Osteoblast (primary cell): Measurements from ENCODE around the gene PHKG2. TPM values are rescaled to one million over a fixed set of nuclear protein-coding genes. Genes with fewer than 3 reads are reported as not detected.

Experiments used
- DNase-seq: peaks from one replicate; pipeline ENCODE4 v3.0.0; 2011; ENCODE audit warnings: low spot score, mixed read lengths; ENCODE audit not compliant: insufficient read length; ENCODE audit errors: missing footprints
- H2AFZ ChIP-seq: 2 replicates; pipeline ENCODE4 v1.6.0; 2011; ENCODE audit warnings: mild to moderate bottlenecking, low read length
- H3K27ac ChIP-seq: 2 replicates; pipeline ENCODE4 v1.5.1; 2011; ENCODE audit warnings: mild to moderate bottlenecking, low read depth, low read length, moderate library complexity
- H3K27me3 ChIP-seq: 2 replicates; pipeline ENCODE4 v1.6.0; 2012; ENCODE audit warnings: mild to moderate bottlenecking, control low read depth, inconsistent platforms, low read length, moderate library complexity; ENCODE audit not compliant: insufficient read depth
- H3K36me3 ChIP-seq: 2 replicates; pipeline ENCODE4 v1.5.1; 2011; ENCODE audit warnings: mild to moderate bottlenecking, low read length, control low read depth, moderate library complexity; ENCODE audit not compliant: insufficient read depth
- H3K4me1 ChIP-seq: 2 replicates; pipeline ENCODE4 v1.5.1; 2011; ENCODE audit warnings: mild to moderate bottlenecking, low read length, control low read depth, moderate library complexity; ENCODE audit not compliant: insufficient read depth
- H3K4me2 ChIP-seq: 2 replicates; pipeline ENCODE4 v1.6.0; 2011; ENCODE audit warnings: mild to moderate bottlenecking, low read length; ENCODE audit not compliant: insufficient read depth
- H3K4me3 ChIP-seq: fragments of 200-600 bp; sonication (generic); 3 replicates; pipeline ENCODE4 v1.5.1; 2012; ENCODE audit warnings: mild to moderate bottlenecking, low read length, inconsistent platforms; ENCODE audit not compliant: insufficient read depth
- H3K79me2 ChIP-seq: 2 replicates; pipeline ENCODE4 v1.6.0; 2012; ENCODE audit warnings: mild to moderate bottlenecking, low read length, control low read depth, inconsistent platforms; ENCODE audit not compliant: insufficient read depth
- H3K9me3 ChIP-seq: 2 replicates; pipeline ENCODE4 v1.5.1; 2011; ENCODE audit warnings: low read depth, low read length, control low read depth
- H4K20me1 ChIP-seq: 2 replicates; pipeline ENCODE4 v1.6.0; 2012; ENCODE audit warnings: mild to moderate bottlenecking, low read length, control low read depth; ENCODE audit not compliant: insufficient read depth
- CTCF ChIP-seq: IDR thresholded peaks from 2 replicates; pipeline ENCODE4 v1.5.1; 2011; ENCODE audit warnings: mild to moderate bottlenecking, low read depth, low read length, moderate library complexity; ENCODE audit errors: extremely low read depth
- total RNA-seq: library from RNA; depleted of rRNA; stranded (reverse); fragments of >200 nt; gene quantifications from 2 replicates; pipeline ENCODE4 v1.2.3, GENCODE V29; 2012

Gene PHKG2
- total RNA-seq, 1 donor, result 25.0 TPM

GRCh38 chr16:30768583-30769181 is 20.5 kb downstream of the PHKG2 start:
- Histone ChIP-seq H4K20me1 (peaks cover 16% of the 10 kb centered on the region), H2AFZ (no peak overlapping the region), H3K9me3 (no peaks in the 10 kb centered on the region), H3K79me2 (peaks cover 20% of the 10 kb centered on the region), H3K4me1 (peaks cover 3% of the 10 kb centered on the region), H3K27ac (no peak overlapping the region), H3K4me3 (no peak overlapping the region), H3K27me3 (no peaks in the 10 kb centered on the region), H3K36me3 (peaks cover 92% of the 10 kb centered on the region), H3K4me2 (no peak overlapping the region)
- no peak for TF ChIP-seq CTCF
- peak; percentile 67 for DNase-seq

DNA sequence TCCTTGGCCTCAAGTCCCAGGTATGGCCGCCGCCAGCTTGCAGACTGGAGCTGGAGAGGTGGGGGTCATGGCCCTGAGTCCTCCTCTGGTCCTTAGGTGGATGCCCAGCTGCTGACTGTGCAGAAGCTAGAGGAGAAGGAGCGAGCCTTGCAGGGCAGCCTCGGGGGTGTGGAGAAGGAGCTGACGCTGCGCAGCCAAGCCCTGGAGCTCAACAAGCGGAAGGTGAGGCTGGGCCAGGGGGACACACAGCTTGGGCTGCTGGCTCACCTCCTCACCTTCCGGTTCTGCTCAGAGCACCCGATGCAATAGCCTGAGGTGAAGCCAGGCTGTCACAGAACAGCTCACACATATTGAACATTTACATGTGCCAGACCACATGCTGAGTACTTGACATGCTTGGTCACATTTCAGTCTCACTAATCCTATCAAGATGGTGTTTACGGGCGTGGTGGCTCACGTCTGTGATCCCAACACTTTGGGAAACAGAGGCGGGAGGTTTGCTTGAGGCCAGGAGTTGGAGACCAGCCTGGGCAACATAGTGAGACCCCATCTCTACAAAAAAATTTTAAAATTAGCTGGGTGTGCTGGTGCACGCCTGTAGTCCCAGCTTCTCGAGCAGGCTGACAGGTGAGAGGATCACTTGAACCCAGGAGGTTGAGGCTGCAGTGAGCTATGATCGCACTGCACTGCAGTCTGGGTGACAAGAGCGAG is 21.3 kb downstream of the PHKG2 start:
- H2AFZ ChIP-seq, result no peak overlapping the region

GRCh38 chr16:30771726-30772125 is 23.5 kb downstream of the PHKG2 start:
- peaks cover 70% of the 10 kb centered on the region for H3K36me3 ChIP-seq
- no peak overlapping the region for H3K27ac ChIP-seq
- H3K4me1 ChIP-seq, result peaks cover 10% of the 10 kb centered on the region
- peaks cover 7% of the 10 kb centered on the region for H4K20me1 ChIP-seq
- no peak overlapping the region for H3K4me3 ChIP-seq
- no peak for TF ChIP-seq CTCF
- no peaks in the 10 kb centered on the region for H3K9me3 ChIP-seq
- DNase-seq, result peak; percentile 43
- H3K27me3 ChIP-seq, result no peaks in the 10 kb centered on the region
- no peak overlapping the region for H2AFZ ChIP-seq
- H3K4me2 ChIP-seq, result no peak overlapping the region
- H3K79me2 ChIP-seq, result no peaks in the 10 kb centered on the region

More for the DNA sequence above, 21.3 kb downstream of the PHKG2 start:
- no peak for TF ChIP-seq CTCF
- peaks cover 7% of the 10 kb centered on the region for H4K20me1 ChIP-seq
- H3K36me3 ChIP-seq, result peaks cover 91% of the 10 kb centered on the region
- no peak overlapping the region for H3K27ac ChIP-seq
- no peak overlapping the region for H3K4me2 ChIP-seq
- no peaks in the 10 kb centered on the region for H3K27me3 ChIP-seq
- H3K79me2 ChIP-seq, result peaks cover 11% of the 10 kb centered on the region
- no peaks in the 10 kb centered on the region for H3K9me3 ChIP-seq
- no peak overlapping the region for H3K4me3 ChIP-seq
- peaks cover under 1% of the 10 kb centered on the region for H3K4me1 ChIP-seq
- DNase-seq, result peak; percentile 38

GRCh38 chr16:30773826-30774225 is 25.6 kb downstream of the PHKG2 start:
- H3K36me3 ChIP-seq, result peaks cover 50% of the 10 kb centered on the region
- no peaks in the 10 kb centered on the region for H3K9me3 ChIP-seq
- H4K20me1 ChIP-seq, result peaks cover 3% of the 10 kb centered on the region
- no peak overlapping the region for H2AFZ ChIP-seq
- H3K4me3 ChIP-seq, result no peak overlapping the region
- no peaks in the 10 kb centered on the region for H3K27me3 ChIP-seq
- H3K4me2 ChIP-seq, result no peak overlapping the region
- no peaks in the 10 kb centered on the region for H3K79me2 ChIP-seq
- peaks cover 14% of the 10 kb centered on the region for H3K4me1 ChIP-seq
- H3K27ac ChIP-seq, result no peak overlapping the region
- DNase-seq, result peak; percentile 54
- no peak for TF ChIP-seq CTCF
